Measurements from ENCODE around the gene AVPR1B.

AVPR1B gene, protein sequence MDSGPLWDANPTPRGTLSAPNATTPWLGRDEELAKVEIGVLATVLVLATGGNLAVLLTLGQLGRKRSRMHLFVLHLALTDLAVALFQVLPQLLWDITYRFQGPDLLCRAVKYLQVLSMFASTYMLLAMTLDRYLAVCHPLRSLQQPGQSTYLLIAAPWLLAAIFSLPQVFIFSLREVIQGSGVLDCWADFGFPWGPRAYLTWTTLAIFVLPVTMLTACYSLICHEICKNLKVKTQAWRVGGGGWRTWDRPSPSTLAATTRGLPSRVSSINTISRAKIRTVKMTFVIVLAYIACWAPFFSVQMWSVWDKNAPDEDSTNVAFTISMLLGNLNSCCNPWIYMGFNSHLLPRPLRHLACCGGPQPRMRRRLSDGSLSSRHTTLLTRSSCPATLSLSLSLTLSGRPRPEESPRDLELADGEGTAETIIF

DNA sequence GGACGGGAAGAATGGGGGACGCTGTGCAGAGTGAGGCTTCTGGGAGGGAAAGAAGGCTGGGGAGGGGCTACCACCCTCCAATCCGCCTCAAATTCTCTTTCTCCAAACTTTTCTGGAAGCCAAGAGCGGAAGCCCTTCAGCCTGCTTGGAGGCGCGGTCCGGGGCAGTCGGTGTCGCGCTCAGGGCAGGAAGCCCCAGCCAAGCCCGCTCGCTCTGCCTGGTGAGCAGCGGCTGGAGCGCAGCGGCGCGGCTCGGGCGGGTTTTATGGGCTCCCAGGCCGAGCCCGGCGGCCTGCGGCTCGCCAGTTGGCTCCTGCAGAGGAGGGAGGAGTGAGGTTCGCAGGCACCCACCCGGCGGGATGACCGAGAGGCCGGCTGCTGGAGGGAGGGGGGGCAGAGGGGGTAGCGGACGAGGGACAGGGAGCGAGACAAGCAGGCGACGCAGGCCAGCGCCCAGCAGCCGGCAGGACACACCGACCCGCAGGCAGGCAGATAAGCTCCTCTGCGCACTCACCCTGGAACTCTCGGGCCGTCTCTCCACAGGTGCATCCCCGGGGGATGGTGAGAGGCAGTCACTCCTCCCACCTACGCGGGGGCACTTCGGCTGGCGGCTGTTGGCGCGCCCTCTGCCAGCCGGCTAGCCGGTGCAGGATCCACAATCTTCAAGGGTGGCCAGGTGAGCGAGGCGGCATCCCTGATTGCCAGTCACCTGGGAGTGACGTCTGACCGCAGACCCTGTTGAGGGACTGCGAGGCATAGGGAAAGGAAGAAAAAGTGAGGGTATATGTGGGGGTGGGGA is at the start of gene AVPR1B:
TSS of gene AVPR1B (minus strand) at position 238 of the 798 bp plus-strand sequence. CDS start 498 bp downstream, outside the sequence.
- POLR2A ChIA-PET: no interaction called here
- DNase-seq (ENCODE audit: extremely low spot score): no peak
- CTCF ChIA-PET: interaction anchor here (1.0 kb wide), 1 partner anchor 11 kb away, joined by 3 read pairs; no protein-coding TSS in a partner anchor
- TF ChIP-seq, protein P1, sequence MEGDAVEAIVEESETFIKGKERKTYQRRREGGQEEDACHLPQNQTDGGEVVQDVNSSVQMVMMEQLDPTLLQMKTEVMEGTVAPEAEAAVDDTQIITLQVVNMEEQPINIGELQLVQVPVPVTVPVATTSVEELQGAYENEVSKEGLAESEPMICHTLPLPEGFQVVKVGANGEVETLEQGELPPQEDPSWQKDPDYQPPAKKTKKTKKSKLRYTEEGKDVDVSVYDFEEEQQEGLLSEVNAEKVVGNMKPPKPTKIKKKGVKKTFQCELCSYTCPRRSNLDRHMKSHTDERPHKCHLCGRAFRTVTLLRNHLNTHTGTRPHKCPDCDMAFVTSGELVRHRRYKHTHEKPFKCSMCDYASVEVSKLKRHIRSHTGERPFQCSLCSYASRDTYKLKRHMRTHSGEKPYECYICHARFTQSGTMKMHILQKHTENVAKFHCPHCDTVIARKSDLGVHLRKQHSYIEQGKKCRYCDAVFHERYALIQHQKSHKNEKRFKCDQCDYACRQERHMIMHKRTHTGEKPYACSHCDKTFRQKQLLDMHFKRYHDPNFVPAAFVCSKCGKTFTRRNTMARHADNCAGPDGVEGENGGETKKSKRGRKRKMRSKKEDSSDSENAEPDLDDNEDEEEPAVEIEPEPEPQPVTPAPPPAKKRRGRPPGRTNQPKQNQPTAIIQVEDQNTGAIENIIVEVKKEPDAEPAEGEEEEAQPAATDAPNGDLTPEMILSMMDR (IDR thresholded peaks at IDR 0.05; ENCODE audit: control extremely low read depth, extremely low read depth, low read depth, missing control alignments): no peak

DNA sequence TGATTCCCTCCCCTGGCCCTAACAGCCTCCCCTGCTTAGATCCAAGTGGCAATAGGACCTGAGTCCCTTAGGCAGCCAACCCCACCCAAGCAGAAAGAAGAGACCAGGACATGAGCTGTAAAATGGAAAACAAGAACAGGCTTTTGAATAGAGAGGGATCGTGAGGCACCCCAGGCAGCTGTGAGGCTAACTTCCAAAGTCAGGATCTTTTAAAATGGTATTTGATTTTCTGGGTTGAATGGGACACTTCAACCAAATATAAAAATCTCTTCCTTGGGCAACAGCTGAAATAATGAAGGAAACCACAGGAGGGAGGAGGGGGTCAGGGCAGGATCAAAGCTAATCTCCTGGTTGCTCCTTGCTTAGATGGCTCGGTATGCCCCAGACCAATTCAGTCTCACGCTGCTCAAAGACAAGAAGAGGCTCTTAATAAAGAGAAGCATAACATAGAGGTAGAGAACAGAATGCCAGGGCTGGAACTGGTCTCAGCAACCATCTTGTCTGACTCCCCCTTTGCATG is 28.6 kb upstream of the AVPR1B start:
- CTCF ChIA-PET: interaction anchor here (1.7 kb wide), 1 partner anchor 15 kb away, joined by 5 read pairs; no protein-coding TSS in a partner anchor

DNA sequence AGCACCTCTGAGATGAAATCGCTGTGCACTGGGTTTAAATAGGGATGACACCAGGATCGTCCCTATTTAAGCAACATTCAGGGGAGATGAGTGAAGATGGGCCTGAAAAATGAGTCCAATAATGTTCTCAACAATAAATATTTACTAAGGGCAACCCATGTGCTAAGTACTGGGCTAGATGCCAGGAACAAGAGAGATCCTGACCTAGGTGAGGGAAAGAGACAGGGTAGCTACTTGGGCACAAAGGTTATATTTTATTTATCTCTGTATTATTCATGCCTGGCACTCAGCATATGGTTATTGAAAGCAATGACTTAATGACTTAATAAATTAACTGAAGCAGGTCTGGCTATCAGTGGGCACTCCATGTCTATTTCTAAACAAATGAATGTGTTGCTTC is 27.4 kb upstream of the AVPR1B start:
- no peak for DNase-seq (ENCODE audit: extremely low spot score)
- TF ChIP-seq, protein P1 (IDR thresholded peaks at IDR 0.05; ENCODE audit: control extremely low read depth, extremely low read depth, low read depth, missing control alignments): no peak
- CTCF ChIA-PET: no interaction called here
- POLR2A ChIA-PET: no interaction called here

More for the DNA sequence above, 28.6 kb upstream of the AVPR1B start:
- POLR2A ChIA-PET: no interaction called here
- TF ChIP-seq, protein P1 (IDR thresholded peaks at IDR 0.05; ENCODE audit: control extremely low read depth, extremely low read depth, low read depth, missing control alignments): no peak
- DNase-seq (ENCODE audit: extremely low spot score): no peak

DNA sequence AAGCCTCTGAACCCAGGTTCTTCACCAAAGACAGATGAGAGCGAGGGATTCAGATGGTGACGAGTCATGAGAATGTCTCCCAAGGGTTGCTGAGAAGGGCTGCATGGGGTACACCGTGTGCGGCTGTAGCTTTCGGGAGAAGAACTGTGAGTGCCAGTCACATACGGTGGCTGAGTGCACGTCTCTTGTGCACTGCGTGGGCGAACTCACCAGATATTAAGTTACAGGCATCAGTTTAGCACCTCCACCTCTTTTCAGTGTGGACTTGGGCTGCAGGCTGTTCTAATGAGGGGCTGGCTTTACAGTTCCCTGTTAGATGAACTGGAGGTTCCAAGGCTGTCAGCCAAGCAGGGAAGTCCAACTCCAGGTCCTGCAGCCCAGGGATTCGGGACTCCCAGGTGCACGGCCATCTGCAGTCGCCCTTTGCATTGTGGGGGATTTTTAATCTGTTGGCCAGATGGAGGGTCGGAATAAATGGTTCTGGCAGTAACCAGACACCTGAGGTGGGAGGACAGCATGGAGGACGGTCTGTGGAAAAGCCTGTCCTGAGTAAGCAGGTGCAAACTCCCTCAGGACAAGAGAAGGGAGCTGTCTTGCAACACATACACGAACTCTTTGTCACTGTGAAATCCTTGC is 26.5 kb upstream of the AVPR1B start:
- ChIA-PET POLR2A (no interaction called here), CTCF (no interaction called here)
- DNase-seq (ENCODE audit: extremely low spot score): no peak
- TF ChIP-seq, protein P1 (IDR thresholded peaks at IDR 0.05; ENCODE audit: control extremely low read depth, extremely low read depth, low read depth, missing control alignments): no peak

DNA sequence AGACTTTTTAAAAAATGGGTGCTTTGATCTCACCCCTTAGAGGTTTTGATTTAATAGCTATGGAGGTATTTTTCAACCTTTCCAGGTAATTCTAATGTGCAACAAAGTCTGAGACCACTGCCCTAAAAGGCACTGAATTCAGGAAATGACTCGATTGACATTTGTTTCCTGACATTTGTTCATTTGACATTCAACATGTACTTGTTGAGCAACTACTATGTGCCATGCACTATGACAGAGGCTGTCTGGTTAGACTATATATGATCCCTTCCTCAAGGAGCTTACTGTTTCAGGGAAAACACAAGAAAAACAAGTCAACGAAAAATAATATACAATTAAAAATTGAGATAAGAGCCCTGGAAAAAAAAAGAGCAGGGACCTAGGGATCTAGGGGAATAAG is 25.6 kb upstream of the AVPR1B start:
- DNase-seq (ENCODE audit: extremely low spot score): no peak
- TF ChIP-seq, protein P1 (IDR thresholded peaks at IDR 0.05; ENCODE audit: control extremely low read depth, extremely low read depth, low read depth, missing control alignments): no peak
- CTCF ChIA-PET: no interaction called here
- POLR2A ChIA-PET: no interaction called here

DNA sequence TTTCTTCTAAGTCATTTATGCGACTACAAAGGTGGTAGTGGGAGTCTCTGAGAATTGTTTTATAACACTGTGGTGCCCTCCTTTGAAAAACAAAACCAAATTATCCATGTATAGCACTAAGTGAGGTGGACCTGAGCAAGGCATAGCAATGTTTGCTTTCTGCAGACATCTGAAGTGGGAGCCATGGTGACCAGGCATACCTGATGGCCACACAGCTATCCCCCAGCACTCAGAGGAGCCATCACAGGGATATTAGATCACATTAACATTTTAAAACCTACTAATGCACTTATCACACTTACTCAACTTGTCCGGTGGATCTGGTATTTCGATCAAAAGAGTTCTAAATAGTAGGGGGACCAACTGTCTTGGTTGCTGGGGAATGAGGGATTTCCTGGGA is 24.8 kb upstream of the AVPR1B start:
- TF ChIP-seq, protein P1 (IDR thresholded peaks at IDR 0.05; ENCODE audit: control extremely low read depth, extremely low read depth, low read depth, missing control alignments): no peak
- DNase-seq (ENCODE audit: extremely low spot score): no peak
- POLR2A ChIA-PET: no interaction called here
- CTCF ChIA-PET: no interaction called here
